ENCODE data around the gene RNF126.

- TF ChIP-seq CTCF (conservative IDR thresholded peaks at IDR 0.05; ENCODE audit: low read depth in 2 of 2) = no peak
- no peak for TF ChIP-seq JUNB (IDR thresholded peaks at IDR 0.05; ENCODE audit: unreplicated experiment)
- no peak for TF ChIP-seq EZH2 (IDR thresholded peaks at IDR 0.05; ENCODE audit: low read depth, unreplicated experiment)
- TF ChIP-seq POLR2AphosphoS5 (IDR thresholded peaks at IDR 0.05; ENCODE audit: low read depth) = no peak
- TF ChIP-seq EZH2phosphoT487 (IDR thresholded peaks at IDR 0.05; ENCODE audit: unreplicated experiment) = no peak
- TF ChIP-seq REST (IDR thresholded peaks at IDR 0.05; ENCODE audit: unreplicated experiment) = no peak
- no peak for TF ChIP-seq ZNF331 (CRISPR knock-in tag; IDR thresholded peaks at IDR 0.05; ENCODE audit: low read depth)
- no peak for TF ChIP-seq CREB1 (CRISPR knock-in tag; IDR thresholded peaks at IDR 0.05; ENCODE audit: low read depth)
- TF ChIP-seq ETS1 (IDR thresholded peaks at IDR 0.05) = no peak
- TF ChIP-seq STAT1 (IDR thresholded peaks at IDR 0.05; ENCODE audit: unreplicated experiment) = no peak
- TF ChIP-seq NANOG (IDR thresholded peaks at IDR 0.05; ENCODE audit: borderline replicate concordance) = no peak
These were observed 37.8 kb downstream of the RNF126 start for GRCh38 chr19:625257-625656.
